ENCODE measurements around the gene OST4.

Gene OST4

GRCh38 chr2:27096748-27097297, 25.4 kb upstream of the OST4 start:
- Histone ChIP-seq H3K9me3 (ENCODE audit: control insufficient read depth, insufficient read depth, low read length) (no peaks in the 10 kb centered on the region), H3K27ac (ENCODE audit: low read depth, low read length) (no peak overlapping the region), H3K36me3 (ENCODE audit: control insufficient read depth, low read length) (no peaks in the 10 kb centered on the region), H4K20me1 (ENCODE audit: control insufficient read depth, insufficient read depth, low read depth, low read length) (no peaks in the 10 kb centered on the region), H3K4me3 (ENCODE audit: low read length) (no peak overlapping the region), H3K27me3 (ENCODE audit: control insufficient read depth, low read length) (no peaks in the 10 kb centered on the region), H3K4me1 (ENCODE audit: control insufficient read depth, low read length) (peaks cover 11% of the 10 kb centered on the region), H3K79me2 (ENCODE audit: control insufficient read depth, low read length) (no peaks in the 10 kb centered on the region), H3K9me2 (replicated peaks; ENCODE audit: control insufficient read depth, low read length) (no peaks in the 10 kb centered on the region), H3F3A (ENCODE audit: control insufficient read depth, insufficient read depth) (no peaks in the 10 kb centered on the region), H3K4me2 (ENCODE audit: low read length) (peak overlapping the region; percentile 86; the same call in 1 of the 2 replicates)
- TF ChIP-seq EZH2phosphoT487 (IDR thresholded peaks at IDR 0.05; ENCODE audit: borderline replicate concordance, low read length) (no peak), CTCF (IDR thresholded peaks at IDR 0.05; ENCODE audit: low read depth, low read length, poor library complexity, severe bottlenecking) (no peak)

- H3K9me3 ChIP-seq (ENCODE audit: control insufficient read depth, insufficient read depth, low read length) = no peaks in the 10 kb centered on the region
- H3F3A ChIP-seq (ENCODE audit: control insufficient read depth, insufficient read depth) = no peaks in the 10 kb centered on the region
- peak overlapping the region; percentile 70 for H3K4me3 ChIP-seq (ENCODE audit: low read length)
- H3K27me3 ChIP-seq (ENCODE audit: control insufficient read depth, low read length) = no peaks in the 10 kb centered on the region
- no peaks in the 10 kb centered on the region for H3K9me2 ChIP-seq (replicated peaks; ENCODE audit: control insufficient read depth, low read length)
- no peaks in the 10 kb centered on the region for H3K36me3 ChIP-seq (ENCODE audit: control insufficient read depth, low read length)
- peak overlapping the region; percentile 86 for H3K4me2 ChIP-seq (ENCODE audit: low read length)
- H3K27ac ChIP-seq (ENCODE audit: low read depth, low read length) = no peak overlapping the region
- no peaks in the 10 kb centered on the region for H4K20me1 ChIP-seq (ENCODE audit: control insufficient read depth, insufficient read depth, low read depth, low read length)
- H3K4me1 ChIP-seq (ENCODE audit: control insufficient read depth, low read length) = peaks cover 11% of the 10 kb centered on the region
- no peaks in the 10 kb centered on the region for H3K79me2 ChIP-seq (ENCODE audit: control insufficient read depth, low read length)
- TF ChIP-seq EZH2phosphoT487 (IDR thresholded peaks at IDR 0.05; ENCODE audit: borderline replicate concordance, low read length) = no peak
- TF ChIP-seq CTCF (IDR thresholded peaks at IDR 0.05; ENCODE audit: low read depth, low read length, poor library complexity, severe bottlenecking) = no peak
Observed at GRCh38 chr2:27095745-27096651, 24.5 kb upstream of the OST4 start.

DNA sequence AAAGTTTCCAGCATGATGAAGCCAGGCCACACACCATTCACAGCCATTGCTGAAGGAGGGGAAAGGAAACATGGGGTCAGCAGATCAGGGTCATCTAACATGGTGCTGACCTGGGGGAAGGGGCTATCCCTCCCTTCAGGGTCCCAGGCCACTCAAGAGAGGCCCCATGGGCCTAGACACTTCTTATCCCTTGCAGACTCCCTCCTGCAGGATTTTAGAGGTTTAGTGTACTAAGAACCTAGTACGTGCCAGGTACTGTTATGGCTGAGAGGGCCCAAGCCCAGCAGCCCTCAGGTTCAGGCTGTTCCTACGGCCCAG, 23.9 kb upstream of the OST4 start:
- Histone ChIP-seq H3K9me3 (ENCODE audit: control insufficient read depth, insufficient read depth, low read length) (no peaks in the 10 kb centered on the region), H3K36me3 (ENCODE audit: control insufficient read depth, low read length) (no peaks in the 10 kb centered on the region), H4K20me1 (ENCODE audit: control insufficient read depth, insufficient read depth, low read depth, low read length) (no peaks in the 10 kb centered on the region), H3F3A (ENCODE audit: control insufficient read depth, insufficient read depth) (no peaks in the 10 kb centered on the region), H3K4me2 (ENCODE audit: low read length) (no peak overlapping the region), H3K4me1 (ENCODE audit: control insufficient read depth, low read length) (peaks cover 11% of the 10 kb centered on the region), H3K4me3 (ENCODE audit: low read length) (no peak overlapping the region), H3K79me2 (ENCODE audit: control insufficient read depth, low read length) (no peaks in the 10 kb centered on the region), H3K9me2 (replicated peaks; ENCODE audit: control insufficient read depth, low read length) (no peaks in the 10 kb centered on the region), H3K27me3 (ENCODE audit: control insufficient read depth, low read length) (no peaks in the 10 kb centered on the region), H3K27ac (ENCODE audit: low read depth, low read length) (no peak overlapping the region)
- TF ChIP-seq EZH2phosphoT487 (IDR thresholded peaks at IDR 0.05; ENCODE audit: borderline replicate concordance, low read length) (no peak), CTCF (IDR thresholded peaks at IDR 0.05; ENCODE audit: low read depth, low read length, poor library complexity, severe bottlenecking) (no peak)

All from DOHH2 (cell line).